GM10847 (cell line): ENCODE measurements around the gene PDCD1.

ENCODE experiments used
- POLR2A ChIP-seq: IDR thresholded peaks from 2 replicates; pipeline ENCODE4 v1.6.1; 2011; ENCODE audit not compliant: insufficient read length; ENCODE audit errors: extremely low read depth

Gene PDCD1

GRCh38 chr2:241842620-241843211 is 16.0 kb downstream of the PDCD1 start:
- no peak for TF ChIP-seq POLR2A

GRCh38 chr2:241842067-241842415 is 16.7 kb downstream of the PDCD1 start:
- no peak for TF ChIP-seq POLR2A

- no peak for TF ChIP-seq POLR2A
Measured at GRCh38 chr2:241841181-241842066, 17.3 kb downstream of the PDCD1 start.

- TF ChIP-seq POLR2A, result no peak
Measured at GRCh38 chr2:241837197-241837965, 21.3 kb downstream of the PDCD1 start.

- TF ChIP-seq POLR2A, result no peak
Measured at GRCh38 chr2:241836292-241836691, 22.4 kb downstream of the PDCD1 start.

- TF ChIP-seq POLR2A, result no peak
Measured at GRCh38 chr2:241835611-241836010, 23.1 kb downstream of the PDCD1 start.

GRCh38 chr2:241834527-241835210 is 24.0 kb downstream of the PDCD1 start:
- no peak for TF ChIP-seq POLR2A

GRCh38 chr2:241833101-241833663 is 25.5 kb downstream of the PDCD1 start:
- TF ChIP-seq POLR2A, result no peak

- TF ChIP-seq POLR2A, result no peak
Measured at GRCh38 chr2:241827394-241827793, 31.3 kb downstream of the PDCD1 start.

GRCh38 chr2:241822264-241822623 is 36.5 kb downstream of the PDCD1 start:
- TF ChIP-seq POLR2A, result no peak

- TF ChIP-seq POLR2A, result no peak
Measured at GRCh38 chr2:241821460-241822263, 37.0 kb downstream of the PDCD1 start.

GRCh38 chr2:241820625-241821384 is 37.9 kb downstream of the PDCD1 start:
- no peak for TF ChIP-seq POLR2A

GRCh38 chr2:241818943-241819270 is 39.8 kb downstream of the PDCD1 start:
- no peak for TF ChIP-seq POLR2A
